Bronchial epithelial cell (primary cell): ENCODE data around the gene PLEKHG3. TPM values are rescaled to one million over a fixed set of nuclear protein-coding genes. Genes with fewer than 3 reads are reported as not detected.

Experiments used
- DNase-seq: peaks from one replicate; pipeline ENCODE4 v3.0.0-alpha.2; 2010; ENCODE audit warnings: low read depth
- FAIRE-seq: peaks from 2 replicates; lab custom pipeline; 2011; peaks lifted over from hg19 to GRCh38; lab: Jason Lieb, UNC
- H3K27me3 ChIP-seq: 2 replicates; pipeline ENCODE4 v1.5.1; 2011; ENCODE audit warnings: low read length; ENCODE audit not compliant: control insufficient read depth, insufficient read depth
- H3K36me3 ChIP-seq: 2 replicates; pipeline ENCODE4 v1.5.1; 2011; ENCODE audit warnings: low read length; ENCODE audit not compliant: control insufficient read depth, insufficient read depth
- H3K4me3 ChIP-seq: 2 replicates; pipeline ENCODE4 v1.5.1; 2011; ENCODE audit warnings: mild to moderate bottlenecking, low read depth, low read length, control low read depth
- CTCF ChIP-seq: IDR thresholded peaks from 2 replicates; pipeline ENCODE4 v1.5.1; 2011; ENCODE audit warnings: mild to moderate bottlenecking, moderate library complexity, low read length, control low read depth, inconsistent platforms; ENCODE audit not compliant: insufficient read depth, severe bottlenecking
- total RNA-seq: library from RNA; depleted of rRNA; stranded (reverse); fragments of >200 nt; gene quantifications from 2 replicates; pipeline ENCODE4 v1.2.1, GENCODE V29; 2014

PLEKHG3 gene
- total RNA-seq, 1 donor from 2014 or later: 32.4 TPM

- FAIRE-seq (no peak), DNase-seq (no peak)
- Histone ChIP-seq H3K27me3 (peaks cover 2% of the 10 kb centered on the region), H3K4me3 (no peak overlapping the region), H3K36me3 (no peaks in the 10 kb centered on the region)
- TF ChIP-seq CTCF: no peak
These were observed 59.0 kb downstream of the PLEKHG3 start for GRCh38 chr14:64763085-64763782.

- H3K4me3 ChIP-seq: no peak overlapping the region
- no peak for DNase-seq
These were observed 59.8 kb downstream of the PLEKHG3 start for GRCh38 chr14:64763801-64764621.

GRCh38 chr14:64764641-64765520, 60.7 kb downstream of the PLEKHG3 start:
- FAIRE-seq (peak; percentile 66), DNase-seq (no peak)
- Histone ChIP-seq H3K4me3 (peak overlapping the region; percentile 6), H3K27me3 (peaks cover 6% of the 10 kb centered on the region), H3K36me3 (no peaks in the 10 kb centered on the region)
- peak; percentile 97 for TF ChIP-seq CTCF

More at GRCh38 chr14:64763801-64764621, 59.8 kb downstream of the PLEKHG3 start:
- H3K27me3 ChIP-seq: peaks cover 4% of the 10 kb centered on the region
- H3K36me3 ChIP-seq: no peaks in the 10 kb centered on the region
- FAIRE-seq: peak; percentile 7
- no peak for TF ChIP-seq CTCF

- FAIRE-seq: peak; percentile 99
- H3K27me3 ChIP-seq: peaks cover 6% of the 10 kb centered on the region
- H3K36me3 ChIP-seq: no peaks in the 10 kb centered on the region
- DNase-seq: no peak
- TF ChIP-seq CTCF: no peak
- no peak overlapping the region for H3K4me3 ChIP-seq
These were observed 61.6 kb downstream of the PLEKHG3 start for GRCh38 chr14:64765740-64766302.

- peak; percentile 69 for DNase-seq
- no peak for TF ChIP-seq CTCF
- FAIRE-seq: no peak
These were observed 62.4 kb downstream of the PLEKHG3 start for GRCh38 chr14:64766430-64767151.

More at GRCh38 chr14:64766430-64767151, 62.4 kb downstream of the PLEKHG3 start:
- H3K27me3 ChIP-seq: peaks cover 6% of the 10 kb centered on the region
- no peaks in the 10 kb centered on the region for H3K36me3 ChIP-seq
- no peak overlapping the region for H3K4me3 ChIP-seq
